Measurements from ENCODE around the gene LZIC. TPM values are rescaled to one million over a fixed set of nuclear protein-coding genes. Genes with fewer than 3 reads are reported as not detected.

Gene LZIC
- total and polyA plus RNA-seq, 9 of the 15 experiments (the other 6 are each of a cell fraction or from before 2014, with no cell fraction given): 32.9 to 109 (median 61.7) TPM

- TF ChIP-seq DLX4 (CRISPR knock-in tag; IDR thresholded peaks at IDR 0.05): no peak
- TF ChIP-seq SP2 (IDR thresholded peaks at IDR 0.05; ENCODE audit: extremely low read depth, low read depth, low read length, poor library complexity, severe bottlenecking): no peak
- peak; percentile 75 for TF ChIP-seq KDM5B (IDR thresholded peaks at IDR 0.05; ENCODE audit: insufficient replicate concordance, low read depth, low read length)
- no peak for TF ChIP-seq SMAD2 (IDR thresholded peaks at IDR 0.05; ENCODE audit: low read depth, low read length)
- TF ChIP-seq HNRNPL (IDR thresholded peaks at IDR 0.05; ENCODE audit: low read depth, low read length): no peak
- TF ChIP-seq EP400 (IDR thresholded peaks at IDR 0.05): peak; percentile 51; the same call in 1 of the 2 replicates
- TF ChIP-seq ZNF41 (CRISPR knock-in tag; conservative IDR thresholded peaks at IDR 0.05): 0 out of 2 replicates have a peak, but pooled peaks have one; percentile 60
- 0 out of 2 replicates have a peak, but pooled peaks have one; percentile 8 for TF ChIP-seq MBD1 (CRISPR knock-in tag; IDR thresholded peaks at IDR 0.05)
- TF ChIP-seq ARID3A (IDR thresholded peaks at IDR 0.05; ENCODE audit: borderline replicate concordance, low read depth, low read length): no peak
- peak; percentile 84; the same call in 1 of the 2 replicates for TF ChIP-seq ZNF644 (tag; IDR thresholded peaks at IDR 0.05; ENCODE audit: low read depth)
- no peak for TF ChIP-seq TOE1 (IDR thresholded peaks at IDR 0.05; ENCODE audit: borderline replicate concordance)
- no peak for TF ChIP-seq TOE1 (CRISPR knock-in tag; IDR thresholded peaks at IDR 0.05; ENCODE audit: borderline replicate concordance, low read depth)
- TF ChIP-seq SPI1 (IDR thresholded peaks at IDR 0.05; ENCODE audit: borderline replicate concordance, low read depth, low read length): no peak
- peak; percentile 59 for TF ChIP-seq TAF9B (IDR thresholded peaks at IDR 0.05; ENCODE audit: partially characterized antibody)
- TF ChIP-seq TSC22D4 (tag; IDR thresholded peaks at IDR 0.05): no peak
- TF ChIP-seq LCOR (CRISPR knock-in tag; IDR thresholded peaks at IDR 0.05): no peak
- no peak for TF ChIP-seq GTF2A2 (tag; IDR thresholded peaks at IDR 0.05)
- TF ChIP-seq MCM2 (IDR thresholded peaks at IDR 0.05; ENCODE audit: low read depth): no peak
- TF ChIP-seq GTF3C2 (IDR thresholded peaks at IDR 0.05; ENCODE audit: borderline replicate concordance, extremely low read depth, insufficient read length): no peak
- TF ChIP-seq ZNF766 (CRISPR knock-in tag; conservative IDR thresholded peaks at IDR 0.05): peak; percentile 79
These were observed 13.5 kb downstream of the LZIC start (continued) for GRCh38 chr1:9929431-9930385.

Data from K562 (cell line).